ENCODE data around the gene RPL36. TPM values are rescaled to one million over a fixed set of nuclear protein-coding genes. Genes with fewer than 3 reads are reported as not detected.

Gene RPL36
- total and polyA plus RNA-seq, 2 of the 8 experiments (the other 6 are each of a cell fraction or from before 2014, with no cell fraction given) = 951 to 1,075 TPM

DNA sequence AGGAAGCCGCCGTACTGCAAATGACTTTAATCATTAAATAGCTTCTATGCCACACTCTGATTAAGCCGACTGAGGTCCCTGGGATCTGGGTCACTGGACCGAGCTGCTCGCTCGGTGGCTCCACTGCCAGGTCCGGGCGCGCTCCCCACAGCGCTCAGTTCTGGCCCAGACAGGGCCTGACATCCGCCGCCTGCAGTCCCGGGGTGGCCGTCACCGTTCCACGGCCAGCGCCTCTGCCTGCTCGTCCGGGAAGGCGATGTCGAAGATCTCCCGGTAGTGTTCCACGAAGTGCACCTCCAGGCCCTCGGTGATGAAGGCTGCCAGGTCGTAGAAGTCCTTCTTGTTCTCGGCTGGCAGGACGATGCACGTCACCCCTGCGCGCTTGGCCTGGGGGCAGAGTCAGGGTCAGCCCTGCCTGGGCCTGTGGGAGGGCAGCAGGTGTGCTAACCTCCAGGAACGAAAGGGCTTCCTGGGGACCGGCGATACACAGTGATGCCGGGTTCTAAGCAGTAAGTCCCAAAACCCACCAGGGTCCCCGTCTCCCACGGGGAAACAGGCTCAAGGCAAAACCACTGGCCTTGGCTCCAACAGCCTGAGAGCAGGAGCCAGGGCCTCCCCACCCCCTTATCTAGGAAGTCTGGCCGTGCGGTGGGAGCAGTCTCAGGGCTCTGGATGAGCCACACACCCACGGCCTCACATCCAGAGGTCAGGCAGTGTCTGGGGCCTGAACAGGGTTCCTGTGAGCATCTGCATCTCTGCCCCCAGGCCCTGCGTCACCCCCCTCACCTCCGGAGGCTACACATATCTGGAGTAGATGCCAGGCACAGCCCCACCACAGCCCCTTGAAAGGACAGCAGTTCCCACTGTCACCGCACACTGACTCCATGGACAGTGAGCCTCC is 2.0 kb downstream of the RPL36 start (continued):
- TF ChIP-seq FOSL1 (IDR thresholded peaks at IDR 0.05; ENCODE audit: insufficient read depth, low read depth, low read length) (no peak), MAFK (IDR thresholded peaks at IDR 0.05; ENCODE audit: low read depth, low read length) (no peak), NANOG (IDR thresholded peaks at IDR 0.05; ENCODE audit: insufficient read depth, low read depth, low read length, poor library complexity, severe bottlenecking) (no peak), TBP (IDR thresholded peaks at IDR 0.05; ENCODE audit: low read depth, low read length) (no peak), TAF7 (optimal IDR thresholded peaks at IDR 0.05; ENCODE audit: borderline replicate concordance, low read depth, low read length) (no peak)
